ENCODE data around the gene AKAP8L. TPM values are rescaled to one million over a fixed set of nuclear protein-coding genes. Genes with fewer than 3 reads are reported as not detected.
A peak's percentile ranks its signal among the peaks of the same experiment; 100 is the strongest.

AKAP8L gene
- total RNA-seq, 2 experiments from 2014 or later, result 83.8 to 86.7 TPM

GRCh38 chr19:15429825-15430467 is 11.2 kb upstream of the AKAP8L start:
- no peak overlapping the region for H3K4me3 Mint-ChIP-seq
- H3K36me3 Mint-ChIP-seq (ENCODE audit: low read depth), result peaks cover 43% of the 10 kb centered on the region
- ATAC-seq (no peak), DNase-seq (no peak)
- H3K4me1 Mint-ChIP-seq (ENCODE audit: low read depth), result peaks cover 29% of the 10 kb centered on the region
- no peaks in the 10 kb centered on the region for H3K27me3 Mint-ChIP-seq (ENCODE audit: low read depth)
- ChIA-PET CTCF (interaction anchor here (1.3 to 4.0 kb wide), 3 partner anchors 8 to 125 kb away, joined by 3 to 41 read pairs (median 6); partner anchors contain the start of gene AKAP8L), POLR2A (interaction anchor here (2.4 kb wide), 1 partner anchor 11 kb away, joined by 17 read pairs; the partner anchor contains the start of gene AKAP8L)
- H3K27ac Mint-ChIP-seq, result peak overlapping the region; percentile 50
- no peaks in the 10 kb centered on the region for H3K9me3 Mint-ChIP-seq (ENCODE audit: insufficient read depth)

DNA sequence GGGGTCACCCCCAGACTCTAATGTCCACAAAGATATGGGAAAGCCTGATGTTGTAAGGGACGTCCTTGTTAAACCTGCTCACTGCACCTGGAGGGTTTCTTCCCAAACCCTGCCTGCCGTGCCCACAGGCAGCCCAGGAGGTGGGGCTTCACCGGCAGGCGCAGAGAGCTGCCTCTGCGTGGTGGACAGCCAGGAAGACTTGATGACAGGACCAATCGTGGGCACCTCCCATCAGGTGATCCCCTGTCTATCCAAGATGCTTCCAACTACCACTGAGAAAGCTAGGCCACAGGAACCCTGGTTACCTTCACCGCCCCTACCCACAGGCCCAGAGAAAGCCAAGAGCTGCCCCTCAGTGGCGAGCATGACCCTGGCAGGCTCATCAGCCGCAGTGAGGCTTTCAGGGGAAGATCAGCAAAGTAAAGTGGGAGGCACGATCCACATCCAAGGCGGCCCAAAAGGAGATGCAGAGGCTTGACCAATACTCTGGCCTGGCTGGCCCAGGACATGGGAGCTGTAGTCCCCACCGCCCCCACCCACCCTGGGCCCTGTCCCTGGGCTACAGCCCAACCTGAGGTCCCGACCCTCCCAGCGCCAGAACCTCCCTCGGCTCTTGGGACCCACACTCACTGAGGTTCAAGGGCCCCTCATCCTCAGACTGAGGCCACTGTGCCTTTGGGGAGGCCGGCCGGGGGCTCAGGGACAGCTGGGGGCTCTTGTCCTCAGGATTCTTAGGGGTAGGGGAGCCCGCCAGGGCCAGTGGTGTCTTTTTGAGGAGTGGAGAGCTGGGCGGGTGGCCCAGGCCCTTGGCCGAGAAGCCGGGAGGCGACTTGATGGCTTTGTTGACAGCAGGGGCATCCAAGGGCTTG is 10.4 kb upstream of the AKAP8L start:
- H3K27me3 Mint-ChIP-seq (ENCODE audit: low read depth), result no peaks in the 10 kb centered on the region
- POLR2A ChIA-PET, result interaction anchor here (2.4 kb wide), 1 partner anchor 10 kb away, joined by 17 read pairs; the partner anchor contains the start of gene AKAP8L
- H3K9me3 Mint-ChIP-seq (ENCODE audit: insufficient read depth), result no peaks in the 10 kb centered on the region
- DNase-seq, result no peak
- H3K27ac Mint-ChIP-seq, result no peak overlapping the region
- CTCF ChIA-PET, result interaction anchor here (2.0 to 4.0 kb wide), 2 partner anchors 10 to 126 kb away, joined by 6 to 41 read pairs; partner anchors contain the start of gene AKAP8L
- H3K4me3 Mint-ChIP-seq, result no peak overlapping the region
- peaks cover 47% of the 10 kb centered on the region for H3K36me3 Mint-ChIP-seq (ENCODE audit: low read depth)
- H3K4me1 Mint-ChIP-seq (ENCODE audit: low read depth), result peaks cover 29% of the 10 kb centered on the region
- ATAC-seq, result no peak

GRCh38 chr19:15427991-15428471 is 9.2 kb upstream of the AKAP8L start:
- Mint-ChIP-seq H3K4me3 (no peak overlapping the region), H3K4me1 (ENCODE audit: low read depth) (peaks cover 22% of the 10 kb centered on the region), H3K27me3 (ENCODE audit: low read depth) (no peaks in the 10 kb centered on the region), H3K36me3 (ENCODE audit: low read depth) (peaks cover 54% of the 10 kb centered on the region), H3K9me3 (ENCODE audit: insufficient read depth) (no peaks in the 10 kb centered on the region), H3K27ac (no peak overlapping the region)
- DNase-seq, result no peak
- ChIA-PET CTCF (interaction anchor here (2.0 to 4.0 kb wide), 2 partner anchors 8 to 127 kb away, joined by 6 to 41 read pairs; partner anchors contain the start of gene AKAP8L), POLR2A (no interaction called here)
- no peak for ATAC-seq

- ATAC-seq (no peak), DNase-seq (no peak)
- CTCF ChIA-PET, result no interaction called here
- Mint-ChIP-seq H3K9me3 (ENCODE audit: insufficient read depth) (no peaks in the 10 kb centered on the region), H3K4me1 (ENCODE audit: low read depth) (peaks cover 19% of the 10 kb centered on the region), H3K4me3 (no peak overlapping the region), H3K27ac (no peak overlapping the region), H3K27me3 (ENCODE audit: low read depth) (no peaks in the 10 kb centered on the region), H3K36me3 (ENCODE audit: low read depth) (peaks cover 60% of the 10 kb centered on the region)
- POLR2A ChIA-PET, result no interaction called here
These were observed 8.5 kb upstream of the AKAP8L start for GRCh38 chr19:15427350-15427700.

DNA sequence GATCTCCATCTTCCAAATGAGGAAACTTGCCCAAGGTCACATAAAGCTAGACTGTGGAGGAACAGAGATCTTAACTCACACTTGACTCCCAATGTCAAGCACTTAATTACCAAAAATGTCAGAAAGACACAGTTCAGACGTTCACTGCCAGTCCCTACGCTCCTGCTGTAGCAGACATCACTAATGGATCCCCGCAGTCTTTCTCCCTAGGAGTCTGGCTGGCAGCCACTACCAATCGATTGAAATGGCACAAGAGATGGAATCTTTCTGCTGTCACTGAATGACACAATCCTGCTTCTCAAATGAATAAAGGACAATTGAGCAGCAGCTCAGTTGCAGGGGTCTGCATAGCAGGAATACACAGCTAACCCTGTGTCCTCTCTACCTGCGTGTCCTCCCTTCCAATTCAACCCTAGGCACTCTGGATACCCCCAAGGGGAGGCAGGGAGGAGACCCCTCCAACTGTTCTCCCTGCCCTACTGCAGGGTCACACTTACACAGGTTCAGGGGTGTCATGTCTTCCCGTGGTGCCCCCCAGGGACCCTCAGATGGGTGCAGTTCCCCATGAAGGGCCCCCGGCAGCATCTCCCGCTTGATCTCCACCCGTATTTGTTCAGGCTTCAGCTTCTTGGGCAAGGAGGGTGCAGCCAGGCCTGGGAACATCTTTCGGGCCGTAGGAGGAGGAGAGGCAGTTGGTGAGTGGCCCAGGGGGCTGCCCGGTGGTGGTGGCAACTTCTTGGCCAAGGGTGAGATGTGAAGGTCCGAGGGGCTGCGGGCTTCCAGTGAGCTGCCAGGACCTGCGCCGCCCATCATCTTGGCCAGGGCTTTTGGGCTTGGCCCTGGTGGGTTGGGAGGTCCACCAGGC is 7.9 kb upstream of the AKAP8L start:
- H3K27ac Mint-ChIP-seq, result no peak overlapping the region
- CTCF ChIA-PET, result no interaction called here
- no peaks in the 10 kb centered on the region for H3K27me3 Mint-ChIP-seq (ENCODE audit: low read depth)
- POLR2A ChIA-PET, result no interaction called here
- H3K9me3 Mint-ChIP-seq (ENCODE audit: insufficient read depth), result no peaks in the 10 kb centered on the region
- no peak overlapping the region for H3K4me3 Mint-ChIP-seq
- no peak for ATAC-seq
- H3K4me1 Mint-ChIP-seq (ENCODE audit: low read depth), result peaks cover 16% of the 10 kb centered on the region
- H3K36me3 Mint-ChIP-seq (ENCODE audit: low read depth), result peaks cover 63% of the 10 kb centered on the region
- no peak for DNase-seq

GRCh38 chr19:15425321-15425950 is 6.6 kb upstream of the AKAP8L start:
- ChIA-PET CTCF (no interaction called here), POLR2A (no interaction called here)
- no peak overlapping the region for H3K27ac Mint-ChIP-seq
- peaks cover 5% of the 10 kb centered on the region for H3K4me1 Mint-ChIP-seq (ENCODE audit: low read depth)
- H3K9me3 Mint-ChIP-seq (ENCODE audit: insufficient read depth), result no peaks in the 10 kb centered on the region
- DNase-seq (no peak), ATAC-seq (no peak)
- H3K27me3 Mint-ChIP-seq (ENCODE audit: low read depth), result no peaks in the 10 kb centered on the region
- peaks cover 58% of the 10 kb centered on the region for H3K36me3 Mint-ChIP-seq (ENCODE audit: low read depth)
- no peak overlapping the region for H3K4me3 Mint-ChIP-seq

GRCh38 chr19:15424692-15425272 is 6.0 kb upstream of the AKAP8L start:
- POLR2A ChIA-PET, result interaction anchor here (0.8 kb wide), 1 partner anchor 8 kb away, joined by 3 read pairs; no protein-coding TSS in a partner anchor
- no peak for DNase-seq
- CTCF ChIA-PET, result no interaction called here
- no peak for ATAC-seq
- peaks cover 6% of the 10 kb centered on the region for H3K4me1 Mint-ChIP-seq (ENCODE audit: low read depth)
- no peak overlapping the region for H3K27ac Mint-ChIP-seq
- H3K9me3 Mint-ChIP-seq (ENCODE audit: insufficient read depth), result no peaks in the 10 kb centered on the region
- no peak overlapping the region for H3K4me3 Mint-ChIP-seq
- H3K27me3 Mint-ChIP-seq (ENCODE audit: low read depth), result no peaks in the 10 kb centered on the region
- H3K36me3 Mint-ChIP-seq (ENCODE audit: low read depth), result peaks cover 55% of the 10 kb centered on the region

GRCh38 chr19:15424121-15424520 is 5.3 kb upstream of the AKAP8L start:
- no peak for DNase-seq
- Mint-ChIP-seq H3K36me3 (ENCODE audit: low read depth) (peaks cover 55% of the 10 kb centered on the region), H3K4me3 (no peak overlapping the region), H3K27ac (no peak overlapping the region), H3K4me1 (ENCODE audit: low read depth) (peaks cover 13% of the 10 kb centered on the region), H3K27me3 (ENCODE audit: low read depth) (no peaks in the 10 kb centered on the region), H3K9me3 (ENCODE audit: insufficient read depth) (no peaks in the 10 kb centered on the region)
- CTCF ChIA-PET, result no interaction called here
- ATAC-seq, result no peak
- POLR2A ChIA-PET, result interaction anchor here (0.8 kb wide), 1 partner anchor 9 kb away, joined by 3 read pairs; no protein-coding TSS in a partner anchor

GRCh38 chr19:15423130-15423529 is 4.3 kb upstream of the AKAP8L start:
- ATAC-seq, result no peak
- peaks cover 55% of the 10 kb centered on the region for H3K36me3 Mint-ChIP-seq (ENCODE audit: low read depth)
- no peak overlapping the region for H3K27ac Mint-ChIP-seq
- CTCF ChIA-PET, result interaction anchor here (8.6 kb wide), 1 partner anchor 131 kb away, joined by 259 read pairs; no protein-coding TSS in a partner anchor
- no peak for DNase-seq
- H3K4me1 Mint-ChIP-seq (ENCODE audit: low read depth), result peaks cover 14% of the 10 kb centered on the region
- H3K4me3 Mint-ChIP-seq, result no peak overlapping the region
- H3K9me3 Mint-ChIP-seq (ENCODE audit: insufficient read depth), result no peaks in the 10 kb centered on the region
- no peaks in the 10 kb centered on the region for H3K27me3 Mint-ChIP-seq (ENCODE audit: low read depth)
- POLR2A ChIA-PET, result no interaction called here

DNA sequence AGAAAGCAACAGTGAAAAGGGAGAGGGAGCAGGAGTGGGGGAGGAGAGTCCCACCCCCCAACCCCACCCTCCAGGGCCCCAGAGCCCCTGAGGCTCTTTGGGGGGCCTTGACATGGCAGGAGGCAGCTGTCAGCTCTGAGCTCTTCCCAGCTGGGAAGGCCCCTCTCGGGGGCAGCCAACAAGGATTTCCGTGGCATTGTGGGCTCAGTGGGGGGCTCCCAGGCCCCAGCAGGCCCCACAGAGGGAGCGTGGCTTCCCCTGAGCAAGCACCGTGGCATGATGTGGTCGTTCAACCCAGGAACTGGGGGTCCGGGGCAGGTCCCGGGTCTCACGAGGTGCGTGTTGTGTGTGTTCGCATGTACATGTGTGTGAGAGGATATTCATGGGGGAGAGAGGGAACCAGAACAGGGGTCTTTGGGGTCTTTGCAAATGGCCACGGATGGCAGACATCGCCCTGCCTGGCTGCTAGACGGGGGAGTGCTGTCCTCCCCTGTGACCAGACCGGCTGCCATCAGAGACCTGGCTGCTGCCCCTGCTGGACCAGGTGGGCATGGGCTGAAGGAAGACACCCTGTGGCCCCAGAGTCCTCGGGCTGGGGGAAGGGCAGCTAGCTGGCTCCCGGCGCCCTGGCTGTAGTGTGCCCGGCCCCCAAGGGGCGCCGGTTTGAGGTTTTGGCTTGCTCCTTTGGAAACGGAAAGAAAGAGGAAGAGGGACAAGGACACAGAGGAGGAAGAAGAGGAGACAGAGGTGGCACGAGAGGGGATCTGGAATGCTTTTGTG is 3.7 kb upstream of the AKAP8L start:
- Mint-ChIP-seq H3K9me3 (ENCODE audit: insufficient read depth) (no peaks in the 10 kb centered on the region), H3K4me3 (no peak overlapping the region), H3K36me3 (ENCODE audit: low read depth) (peaks cover 52% of the 10 kb centered on the region), H3K4me1 (ENCODE audit: low read depth) (peaks cover 20% of the 10 kb centered on the region), H3K27ac (no peak overlapping the region), H3K27me3 (ENCODE audit: low read depth) (no peaks in the 10 kb centered on the region)
- DNase-seq (no peak), ATAC-seq (no peak)
- CTCF ChIA-PET, result interaction anchor here (0.9 to 8.6 kb wide), 3 partner anchors 8 to 132 kb away, joined by 3 to 259 read pairs (median 3); no protein-coding TSS in a partner anchor
- POLR2A ChIA-PET, result interaction anchor here (0.6 kb wide), 1 partner anchor 13 kb away, joined by 3 read pairs; no protein-coding TSS in a partner anchor

Measured in activated CD8-positive, alpha-beta T cell treated with anti-CD3 and anti-CD28 coated beads, Interleukin-2, amount 10 ng/mL, durations not matched to agents 7 days and 5 days (primary cell).